Peyer's patch (tissue), 4 donors: Measurements from ENCODE around the gene RRP1B.

Source experiments
- CTCF ChIP-seq, 6 experiments: fragments of 450-650 bp in 4 of 6; fragments of 200-600 bp in 2 of 6; sonication (generic) in 1 of 6; IDR thresholded peaks; one replicate each; pipeline ENCODE4 v1.5.1; 2017 to 2019; ENCODE audit warnings: antibody characterized with exemption in 6 of 6, mild to moderate bottlenecking in 3 of 6, moderate library complexity in 1 of 6
- POLR2A ChIP-seq, 2 donors: fragments of 450-650 bp; IDR thresholded peaks; one replicate each; pipeline ENCODE4 v1.5.1; 2017; ENCODE audit warnings: antibody characterized with exemption in 2 of 2, mild to moderate bottlenecking in 2 of 2, moderate library complexity in 2 of 2

DNA sequence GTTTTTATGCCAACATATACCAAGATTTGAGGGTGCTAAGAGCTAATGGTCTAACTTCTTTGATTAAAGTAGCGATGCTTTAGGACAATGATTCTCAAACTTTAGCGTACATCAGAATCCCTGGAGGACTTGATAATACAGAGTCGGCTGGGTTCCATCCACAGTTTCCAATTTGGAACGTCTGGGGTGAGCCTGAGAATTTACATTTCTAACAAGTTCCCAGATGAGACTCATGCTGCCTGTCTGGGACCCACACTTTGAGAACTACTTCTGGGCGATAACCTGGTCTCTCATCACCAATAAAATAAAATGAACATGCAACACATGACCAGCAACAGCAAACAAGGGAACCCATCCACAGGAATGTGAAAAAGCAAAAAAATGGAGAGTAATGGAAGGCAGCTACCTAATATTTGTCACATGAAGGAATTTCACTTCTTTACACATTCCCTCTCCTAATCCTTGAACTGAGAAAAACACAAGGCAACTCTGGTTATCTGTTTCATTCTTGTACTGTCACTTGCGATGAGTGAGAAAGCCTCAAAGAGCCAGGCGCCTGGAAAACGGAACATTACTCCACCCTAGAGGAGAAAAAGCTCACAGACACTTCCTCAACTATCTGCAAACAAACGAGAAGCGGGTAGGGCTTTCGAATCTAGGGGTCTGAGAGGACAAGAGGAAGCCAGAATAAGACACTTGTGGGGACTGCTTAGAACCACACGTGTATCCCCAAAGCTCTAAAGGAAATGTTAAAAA, 14.0 kb upstream of the RRP1B start:
- TF ChIP-seq CTCF (IDR thresholded peaks at IDR 0.05) (peak; percentile 5 to 70 (median 56)), POLR2A (IDR thresholded peaks at IDR 0.05) (no peak)
